HepG2 (cell line): ENCODE results near the gene SNRPD2. TPM values are rescaled to one million over a fixed set of nuclear protein-coding genes. Genes with fewer than 3 reads are reported as not detected.
A peak's percentile ranks its signal among the peaks of the same experiment; 100 is the strongest.

Experiments used
- AKAP8 ChIP-seq: sonication (generic); formaldehyde crosslinking; IDR thresholded peaks from 2 replicates; pipeline ENCODE4 v1.5.1; 2020; ENCODE audit warnings: mild to moderate bottlenecking, missing genetic modification reagents
- ARHGAP35 ChIP-seq: sonication (generic); formaldehyde crosslinking; IDR thresholded peaks from 2 replicates; pipeline ENCODE4 v1.9.0; 2022; ENCODE audit warnings: mild to moderate bottlenecking, inconsistent platforms, moderate library complexity, missing genetic modification reagents, borderline replicate concordance
- ARID2 ChIP-seq: sonication (generic); formaldehyde crosslinking; IDR thresholded peaks from 2 replicates; pipeline ENCODE4 v1.8.1; 2022; ENCODE audit warnings: mild to moderate bottlenecking, missing genetic modification reagents, borderline replicate concordance
- CEBPB ChIP-seq: IDR thresholded peaks from 2 replicates; pipeline ENCODE4 v1.6.1; 2011; ENCODE audit warnings: low read depth, low read length, improper control_type of control experiment, borderline replicate concordance
- E2F5 ChIP-seq: sonication (generic); formaldehyde crosslinking; conservative IDR thresholded peaks from 2 replicates; pipeline ENCODE4 v1.4.0; 2020; ENCODE audit warnings: missing genetic modification reagents
- ERF ChIP-seq: IDR thresholded peaks from 2 replicates; pipeline ENCODE4 v1.6.1; 2018; ENCODE audit warnings: missing biosample characterization, missing genetic modification reagents
- HDAC2 ChIP-seq: sonication (generic); formaldehyde crosslinking; IDR thresholded peaks from 2 replicates; pipeline ENCODE4 v1.4.0; 2020; ENCODE audit warnings: missing genetic modification reagents
- IRF9 ChIP-seq: sonication (generic); formaldehyde crosslinking; IDR thresholded peaks from 2 replicates; pipeline ENCODE4 v1.8.0; 2022; ENCODE audit warnings: missing genetic modification reagents, mild to moderate bottlenecking, borderline replicate concordance
- KDM3A ChIP-seq: IDR thresholded peaks from 2 replicates; pipeline ENCODE4 v1.6.1; 2018; ENCODE audit warnings: low read depth, missing compliant biosample characterization
- KLF11 ChIP-seq: IDR thresholded peaks from 2 replicates; pipeline ENCODE4 v1.6.1; 2016; ENCODE audit warnings: missing compliant biosample characterization
- MAF1 ChIP-seq: sonication (generic); formaldehyde crosslinking; IDR thresholded peaks from 2 replicates; pipeline ENCODE4 v1.5.0; 2020; ENCODE audit warnings: missing genetic modification reagents, borderline replicate concordance
- NCOA2 ChIP-seq: sonication (generic); formaldehyde crosslinking; IDR thresholded peaks from 2 replicates; pipeline ENCODE4 v1.8.0; 2022; ENCODE audit warnings: inconsistent platforms
- PCBP2 ChIP-seq: fragments of 200-400 bp; formaldehyde crosslinking; optimal IDR thresholded peaks from 2 replicates; pipeline ENCODE3; 2018; ENCODE audit warnings: low read length, low read depth; ENCODE audit not compliant: poor library complexity, severe bottlenecking
- POGZ ChIP-seq: sonication (generic); formaldehyde crosslinking; IDR thresholded peaks from 2 replicates; pipeline ENCODE4 v1.4.0; 2020; ENCODE audit warnings: mild to moderate bottlenecking, missing genetic modification reagents
- RBAK ChIP-seq: sonication (generic); formaldehyde crosslinking; IDR thresholded peaks from 2 replicates; pipeline ENCODE4 v1.5.1; 2020; ENCODE audit warnings: mild to moderate bottlenecking, missing genetic modification reagents
- TFDP2 ChIP-seq: sonication (generic); formaldehyde crosslinking; IDR thresholded peaks from 2 replicates; pipeline ENCODE4 v1.4.0; 2020; ENCODE audit warnings: missing genetic modification reagents
- ZFP37 ChIP-seq: sonication (generic); formaldehyde crosslinking; IDR thresholded peaks from 2 replicates; pipeline ENCODE4 v1.4.0; 2020; ENCODE audit warnings: missing genetic modification reagents, borderline replicate concordance
- ZNF607 ChIP-seq: sonication (generic); formaldehyde crosslinking; IDR thresholded peaks from 2 replicates; pipeline ENCODE4 v1.5.1; 2020; ENCODE audit warnings: missing genetic modification reagents, mild to moderate bottlenecking, borderline replicate concordance
- polyA plus RNA-seq, 8 experiments: library from polyadenylated mRNA; depleted of rRNA in 3 of 8; stranded (reverse) in 7 of 8; unstranded in 1 of 8; fragments of >200 nt; fragmentation: Illumina TruSeq in 4 of 8; extraction: Trizol in 4 of 8; gene quantifications; 2 replicates each; pipeline versions ENCODE4 v1.2.1 to v1.2.3, GENCODE V29; 2011 to 2016; ENCODE audit warnings: low read depth in 4 of 8, missing spikeins in 1 of 8, mixed read lengths in 1 of 8; ENCODE audit not compliant: insufficient read depth in 1 of 8
- total RNA-seq, 5 experiments: library from RNA; depleted of rRNA; stranded (reverse); fragments of >200 nt; fragmentation: Illumina TruSeq; extraction: Trizol; gene quantifications; 2 replicates each; pipeline ENCODE4 v1.2.3, GENCODE V29; 2016; ENCODE audit warnings: low read depth in 1 of 5
- TF ChIP-seq, protein P1 (sequence below): sonication (generic); formaldehyde crosslinking; conservative IDR thresholded peaks from 2 replicates; pipeline ENCODE4 v1.4.0; 2020; ENCODE audit warnings: missing genetic modification reagents
- TF ChIP-seq, protein P2 (sequence below): sonication (generic); formaldehyde crosslinking; IDR thresholded peaks from 2 replicates; pipeline ENCODE4 v1.8.1; 2023; ENCODE audit warnings: mild to moderate bottlenecking, inconsistent platforms, moderate library complexity, missing genetic modification reagents, borderline replicate concordance
- TF ChIP-seq, protein P3 (sequence below): sonication (generic); formaldehyde crosslinking; IDR thresholded peaks from 2 replicates; pipeline ENCODE4 v1.4.0; 2020; ENCODE audit warnings: mild to moderate bottlenecking, missing genetic modification reagents

Gene SNRPD2
- total and polyA plus RNA-seq, 2 of the 13 experiments (the other 11 are each of a cell fraction or from before 2014, with no cell fraction given): 299 to 485 TPM

DNA sequence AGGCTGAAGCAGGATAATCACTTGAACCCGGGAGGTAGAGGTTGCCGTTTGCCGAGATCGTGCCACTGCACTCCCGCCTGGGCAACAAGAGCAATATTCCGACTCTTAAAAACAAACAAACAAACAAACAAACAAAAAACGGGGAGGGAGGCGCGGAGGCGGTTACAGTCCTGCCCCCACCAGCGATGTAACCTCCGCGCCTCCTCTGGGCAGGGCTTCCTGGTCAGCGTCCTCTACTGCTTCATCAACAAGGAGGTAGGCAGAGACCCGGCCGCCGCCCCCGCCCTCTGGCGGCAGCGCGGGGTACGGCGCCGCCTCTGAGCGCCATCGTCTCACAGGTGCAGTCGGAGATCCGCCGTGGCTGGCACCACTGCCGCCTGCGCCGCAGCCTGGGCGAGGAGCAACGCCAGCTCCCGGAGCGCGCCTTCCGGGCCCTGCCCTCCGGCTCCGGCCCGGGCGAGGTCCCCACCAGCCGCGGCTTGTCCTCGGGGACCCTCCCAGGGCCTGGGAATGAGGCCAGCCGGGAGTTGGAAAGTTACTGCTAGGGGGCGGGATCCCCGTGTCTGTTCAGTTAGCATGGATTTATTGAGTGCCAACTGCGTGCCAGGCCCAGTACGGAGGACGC lies 10.2 kb downstream of the SNRPD2 start (continued):
- TF ChIP-seq TFDP2 (CRISPR knock-in tag) (0 out of 2 replicates have a peak, but pooled peaks have one; percentile 36), RBAK (CRISPR knock-in tag) (no peak), ZNF607 (CRISPR knock-in tag) (no peak), ZFP37 (CRISPR knock-in tag) (no peak), CEBPB (no peak), E2F5 (no peak), ARHGAP35 (0 out of 2 replicates have a peak, but pooled peaks have one; percentile 34), NCOA2 (CRISPR knock-in tag) (no peak), POGZ (CRISPR knock-in tag) (peak; percentile 34; the same call in 1 of the 2 replicates), HDAC2 (peak; percentile 29; the same call in 1 of the 2 replicates), MAF1 (CRISPR knock-in tag) (no peak), PCBP2 (no peak), AKAP8 (CRISPR knock-in tag) (peak; percentile 82; the same call in 1 of the 2 replicates), KDM3A (CRISPR knock-in tag) (no peak; the same call in 1 of the 2 replicates), ERF (0 out of 2 replicates have a peak, but pooled peaks have one; percentile 54), ARID2 (CRISPR knock-in tag) (no peak), IRF9 (CRISPR knock-in tag) (0 out of 2 replicates have a peak, but pooled peaks have one; percentile 30), KLF11 (CRISPR knock-in tag) (no peak)
- TF ChIP-seq, protein P1, sequence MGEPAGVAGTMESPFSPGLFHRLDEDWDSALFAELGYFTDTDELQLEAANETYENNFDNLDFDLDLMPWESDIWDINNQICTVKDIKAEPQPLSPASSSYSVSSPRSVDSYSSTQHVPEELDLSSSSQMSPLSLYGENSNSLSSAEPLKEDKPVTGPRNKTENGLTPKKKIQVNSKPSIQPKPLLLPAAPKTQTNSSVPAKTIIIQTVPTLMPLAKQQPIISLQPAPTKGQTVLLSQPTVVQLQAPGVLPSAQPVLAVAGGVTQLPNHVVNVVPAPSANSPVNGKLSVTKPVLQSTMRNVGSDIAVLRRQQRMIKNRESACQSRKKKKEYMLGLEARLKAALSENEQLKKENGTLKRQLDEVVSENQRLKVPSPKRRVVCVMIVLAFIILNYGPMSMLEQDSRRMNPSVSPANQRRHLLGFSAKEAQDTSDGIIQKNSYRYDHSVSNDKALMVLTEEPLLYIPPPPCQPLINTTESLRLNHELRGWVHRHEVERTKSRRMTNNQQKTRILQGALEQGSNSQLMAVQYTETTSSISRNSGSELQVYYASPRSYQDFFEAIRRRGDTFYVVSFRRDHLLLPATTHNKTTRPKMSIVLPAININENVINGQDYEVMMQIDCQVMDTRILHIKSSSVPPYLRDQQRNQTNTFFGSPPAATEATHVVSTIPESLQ (CRISPR knock-in tag): no peak
- TF ChIP-seq, protein P2, sequence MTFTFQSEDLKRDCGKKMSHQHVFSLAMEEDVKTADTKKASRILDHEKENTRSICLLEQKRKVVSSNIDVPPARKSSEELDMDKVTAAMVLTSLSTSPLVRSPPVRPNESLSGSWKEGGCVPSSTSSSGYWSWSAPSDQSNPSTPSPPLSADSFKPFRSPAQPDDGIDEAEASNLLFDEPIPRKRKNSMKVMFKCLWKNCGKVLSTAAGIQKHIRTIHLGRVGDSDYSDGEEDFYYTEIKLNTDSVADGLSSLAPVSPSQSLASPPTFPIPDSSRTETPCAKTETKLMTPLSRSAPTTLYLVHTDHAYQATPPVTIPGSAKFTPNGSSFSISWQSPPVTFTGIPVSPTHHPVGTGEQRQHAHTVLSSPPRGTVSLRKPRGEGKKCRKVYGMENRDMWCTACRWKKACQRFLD (CRISPR knock-in tag): no peak
- TF ChIP-seq, protein P3, sequence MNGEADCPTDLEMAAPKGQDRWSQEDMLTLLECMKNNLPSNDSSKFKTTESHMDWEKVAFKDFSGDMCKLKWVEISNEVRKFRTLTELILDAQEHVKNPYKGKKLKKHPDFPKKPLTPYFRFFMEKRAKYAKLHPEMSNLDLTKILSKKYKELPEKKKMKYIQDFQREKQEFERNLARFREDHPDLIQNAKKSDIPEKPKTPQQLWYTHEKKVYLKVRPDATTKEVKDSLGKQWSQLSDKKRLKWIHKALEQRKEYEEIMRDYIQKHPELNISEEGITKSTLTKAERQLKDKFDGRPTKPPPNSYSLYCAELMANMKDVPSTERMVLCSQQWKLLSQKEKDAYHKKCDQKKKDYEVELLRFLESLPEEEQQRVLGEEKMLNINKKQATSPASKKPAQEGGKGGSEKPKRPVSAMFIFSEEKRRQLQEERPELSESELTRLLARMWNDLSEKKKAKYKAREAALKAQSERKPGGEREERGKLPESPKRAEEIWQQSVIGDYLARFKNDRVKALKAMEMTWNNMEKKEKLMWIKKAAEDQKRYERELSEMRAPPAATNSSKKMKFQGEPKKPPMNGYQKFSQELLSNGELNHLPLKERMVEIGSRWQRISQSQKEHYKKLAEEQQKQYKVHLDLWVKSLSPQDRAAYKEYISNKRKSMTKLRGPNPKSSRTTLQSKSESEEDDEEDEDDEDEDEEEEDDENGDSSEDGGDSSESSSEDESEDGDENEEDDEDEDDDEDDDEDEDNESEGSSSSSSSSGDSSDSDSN (CRISPR knock-in tag): peak; percentile 73; the same call in 1 of the 2 replicates
